HEK293 (cell line): ENCODE results near the gene KIDINS220.

ENCODE experiments used
- GLIS1 ChIP-seq: fragments of 450-650 bp; formaldehyde crosslinking; IDR thresholded peaks from 2 replicates; pipeline ENCODE4 v1.5.1; 2016; ENCODE audit warnings: missing biosample characterization, missing genetic modification characterization
- HIC1 ChIP-seq: fragments of 450-650 bp; formaldehyde crosslinking; IDR thresholded peaks from 2 replicates; pipeline ENCODE4 v1.5.1; 2016; ENCODE audit warnings: missing biosample characterization, missing genetic modification characterization
- HOXA7 ChIP-seq: sonication (generic); formaldehyde crosslinking; IDR thresholded peaks from 2 replicates; pipeline ENCODE4 v1.8.1; 2022; ENCODE audit warnings: missing genetic modification reagents, borderline replicate concordance
- KLF1 ChIP-seq: fragments of 450-650 bp; formaldehyde crosslinking; IDR thresholded peaks from 2 replicates; pipeline ENCODE4 v1.5.1; 2016; ENCODE audit warnings: missing biosample characterization, missing genetic modification characterization
- KLF9 ChIP-seq: fragments of 450-650 bp; formaldehyde crosslinking; IDR thresholded peaks from 2 replicates; pipeline ENCODE4 v1.5.1; 2016; ENCODE audit warnings: missing biosample characterization, missing genetic modification characterization, low read depth
- PBX3 ChIP-seq: sonication (generic); formaldehyde crosslinking; IDR thresholded peaks from 2 replicates; pipeline ENCODE4 v1.8.1; 2022; ENCODE audit warnings: mild to moderate bottlenecking, moderate library complexity, missing genetic modification reagents
- SP7 ChIP-seq: fragments of 450-650 bp; formaldehyde crosslinking; IDR thresholded peaks from 2 replicates; pipeline ENCODE4 v1.5.1; 2016; ENCODE audit warnings: missing biosample characterization, missing genetic modification characterization
- YY1 ChIP-seq: fragments of 450-650 bp; formaldehyde crosslinking; IDR thresholded peaks from 2 replicates; pipeline ENCODE4 v1.5.1; 2018; ENCODE audit warnings: missing biosample characterization, missing genetic modification characterization
- ZBTB1 ChIP-seq: fragments of 450-650 bp; formaldehyde crosslinking; IDR thresholded peaks from 2 replicates; pipeline ENCODE4 v1.5.1; 2016; ENCODE audit warnings: missing biosample characterization, missing genetic modification characterization
- ZBTB20 ChIP-seq: fragments of 450-650 bp; formaldehyde crosslinking; IDR thresholded peaks from 2 replicates; pipeline ENCODE4 v1.5.1; 2016; ENCODE audit warnings: missing biosample characterization, missing genetic modification characterization
- ZBTB26 ChIP-seq: fragments of 450-650 bp; formaldehyde crosslinking; optimal IDR thresholded peaks from 2 replicates; pipeline ENCODE3; 2016; ENCODE audit warnings: missing biosample characterization, mild to moderate bottlenecking, missing genetic modification characterization
- ZEB2 ChIP-seq: fragments of 450-650 bp; formaldehyde crosslinking; IDR thresholded peaks from 2 replicates; pipeline ENCODE4 v1.5.1; 2016; ENCODE audit warnings: missing biosample characterization, missing genetic modification characterization
- ZIC2 ChIP-seq: fragments of 450-650 bp; formaldehyde crosslinking; IDR thresholded peaks from 2 replicates; pipeline ENCODE4 v1.5.1; 2016; ENCODE audit warnings: missing biosample characterization, missing genetic modification characterization
- ZNF223 ChIP-seq: fragments of 450-650 bp; formaldehyde crosslinking; IDR thresholded peaks from 2 replicates; pipeline ENCODE4 v1.5.1; 2016; ENCODE audit warnings: missing biosample characterization, missing genetic modification characterization
- ZNF366 ChIP-seq: fragments of 450-650 bp; formaldehyde crosslinking; conservative IDR thresholded peaks from 2 replicates; pipeline ENCODE4 v1.5.1; 2016; ENCODE audit warnings: missing biosample characterization, missing genetic modification characterization
- ZNF391 ChIP-seq: fragments of 450-650 bp; formaldehyde crosslinking; IDR thresholded peaks from 2 replicates; pipeline ENCODE4 v1.5.1; 2016; ENCODE audit warnings: low read depth, missing biosample characterization, missing genetic modification characterization, borderline replicate concordance
- ZNF501 ChIP-seq: fragments of 450-650 bp; formaldehyde crosslinking; IDR thresholded peaks from 2 replicates; pipeline ENCODE4 v1.5.1; 2016; ENCODE audit warnings: missing biosample characterization, missing genetic modification characterization
- ZNF513 ChIP-seq: fragments of 450-650 bp; IDR thresholded peaks from 2 replicates; pipeline ENCODE4 v1.5.1; 2018; ENCODE audit warnings: missing biosample characterization, missing genetic modification characterization
- ZNF600 ChIP-seq: fragments of 450-650 bp; formaldehyde crosslinking; IDR thresholded peaks from 2 replicates; pipeline ENCODE4 v1.5.1; 2016; ENCODE audit warnings: missing biosample characterization, missing genetic modification characterization
- ZNF692 ChIP-seq: fragments of 450-650 bp; formaldehyde crosslinking; IDR thresholded peaks from 2 replicates; pipeline ENCODE4 v1.5.1; 2016; ENCODE audit warnings: missing biosample characterization, missing genetic modification characterization
- ZNF792 ChIP-seq: fragments of 450-650 bp; formaldehyde crosslinking; IDR thresholded peaks from 2 replicates; pipeline ENCODE4 v1.5.1; 2016; ENCODE audit warnings: missing biosample characterization, missing genetic modification characterization
- ZSCAN4 ChIP-seq: fragments of 450-650 bp; formaldehyde crosslinking; IDR thresholded peaks from 2 replicates; pipeline ENCODE4 v1.5.1; 2017; ENCODE audit warnings: missing biosample characterization, missing genetic modification characterization
- ZXDB ChIP-seq: fragments of 450-650 bp; formaldehyde crosslinking; IDR thresholded peaks from 2 replicates; pipeline ENCODE4 v1.5.1; 2016; ENCODE audit warnings: missing biosample characterization, missing genetic modification characterization

KIDINS220 gene

GRCh38 chr2:8681786-8682692, 155.4 kb downstream of the KIDINS220 start, which contains the start of gene ID2 (continued):
- TF ChIP-seq ZNF391 = peak; percentile 90; the same call in 1 of the 2 replicates
- TF ChIP-seq ZNF366 (tag by site-specific recombination) = no peak
- TF ChIP-seq ZNF692 (tag by site-specific recombination) = peak; percentile 40; the same call in 1 of the 2 replicates
- TF ChIP-seq ZBTB26 = peak; percentile 63
- no peak for TF ChIP-seq HOXA7
- peak; percentile 19; the same call in 1 of the 2 replicates for TF ChIP-seq ZEB2 (tag by site-specific recombination)
- peak; percentile 55 for TF ChIP-seq ZNF600
- peak; percentile 25; the same call in 1 of the 2 replicates for TF ChIP-seq SP7 (tag by site-specific recombination)
- TF ChIP-seq HIC1 (tag by site-specific recombination) = 0 out of 2 replicates have a peak, but pooled peaks have one; percentile 12
- TF ChIP-seq ZNF792 (tag by site-specific recombination) = no peak
- TF ChIP-seq ZBTB20 (tag by site-specific recombination) = 0 out of 2 replicates have a peak, but pooled peaks have one; percentile 34
- peak; percentile 65; the same call in 1 of the 2 replicates for TF ChIP-seq ZNF501 (tag by site-specific recombination)
- no peak for TF ChIP-seq ZNF223 (tag by site-specific recombination)
- TF ChIP-seq PBX3 (CRISPR knock-in tag) = peak; percentile 98
- no peak for TF ChIP-seq ZBTB1 (tag by site-specific recombination)
- TF ChIP-seq ZIC2 (tag by site-specific recombination) = peak; percentile 57
- no peak for TF ChIP-seq KLF1 (tag by site-specific recombination)
- peak; percentile 31; the same call in 1 of the 2 replicates for TF ChIP-seq YY1
- TF ChIP-seq ZXDB (tag by site-specific recombination) = peak; percentile 23; the same call in 1 of the 2 replicates
- 0 out of 2 replicates have a peak, but pooled peaks have one; percentile 17 for TF ChIP-seq KLF9 (tag by site-specific recombination)
- peak; percentile 33 for TF ChIP-seq GLIS1 (tag by site-specific recombination)
- TF ChIP-seq ZNF513 (tag by site-specific recombination) = 0 out of 2 replicates have a peak, but pooled peaks have one; percentile 29
- peak; percentile 33; the same call in 1 of the 2 replicates for TF ChIP-seq ZSCAN4 (tag by site-specific recombination)
